ENCODE data around the gene ZNF487.

- TF ChIP-seq, protein P1, sequence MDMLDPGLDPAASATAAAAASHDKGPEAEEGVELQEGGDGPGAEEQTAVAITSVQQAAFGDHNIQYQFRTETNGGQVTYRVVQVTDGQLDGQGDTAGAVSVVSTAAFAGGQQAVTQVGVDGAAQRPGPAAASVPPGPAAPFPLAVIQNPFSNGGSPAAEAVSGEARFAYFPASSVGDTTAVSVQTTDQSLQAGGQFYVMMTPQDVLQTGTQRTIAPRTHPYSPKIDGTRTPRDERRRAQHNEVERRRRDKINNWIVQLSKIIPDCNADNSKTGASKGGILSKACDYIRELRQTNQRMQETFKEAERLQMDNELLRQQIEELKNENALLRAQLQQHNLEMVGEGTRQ (IDR thresholded peaks at IDR 0.05; ENCODE audit: borderline replicate concordance, low read depth, low read length): no peak
- no peak for TF ChIP-seq POLR2A (IDR thresholded peaks at IDR 0.05; ENCODE audit: low read depth, low read length)
- TF ChIP-seq, protein P2, sequence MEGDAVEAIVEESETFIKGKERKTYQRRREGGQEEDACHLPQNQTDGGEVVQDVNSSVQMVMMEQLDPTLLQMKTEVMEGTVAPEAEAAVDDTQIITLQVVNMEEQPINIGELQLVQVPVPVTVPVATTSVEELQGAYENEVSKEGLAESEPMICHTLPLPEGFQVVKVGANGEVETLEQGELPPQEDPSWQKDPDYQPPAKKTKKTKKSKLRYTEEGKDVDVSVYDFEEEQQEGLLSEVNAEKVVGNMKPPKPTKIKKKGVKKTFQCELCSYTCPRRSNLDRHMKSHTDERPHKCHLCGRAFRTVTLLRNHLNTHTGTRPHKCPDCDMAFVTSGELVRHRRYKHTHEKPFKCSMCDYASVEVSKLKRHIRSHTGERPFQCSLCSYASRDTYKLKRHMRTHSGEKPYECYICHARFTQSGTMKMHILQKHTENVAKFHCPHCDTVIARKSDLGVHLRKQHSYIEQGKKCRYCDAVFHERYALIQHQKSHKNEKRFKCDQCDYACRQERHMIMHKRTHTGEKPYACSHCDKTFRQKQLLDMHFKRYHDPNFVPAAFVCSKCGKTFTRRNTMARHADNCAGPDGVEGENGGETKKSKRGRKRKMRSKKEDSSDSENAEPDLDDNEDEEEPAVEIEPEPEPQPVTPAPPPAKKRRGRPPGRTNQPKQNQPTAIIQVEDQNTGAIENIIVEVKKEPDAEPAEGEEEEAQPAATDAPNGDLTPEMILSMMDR (IDR thresholded peaks at IDR 0.05 in 2 of 3, conservative IDR thresholded peaks at IDR 0.05 in 1 of 3; ENCODE audit: control insufficient read depth in 2 of 3, extremely low read depth in 1 of 3, insufficient read depth in 1 of 3, low read depth in 3 of 3, low read length in 3 of 3): no peak
- TF ChIP-seq STAT1 (conservative IDR thresholded peaks at IDR 0.05): no peak
- TF ChIP-seq POLR2AphosphoS2 (IDR thresholded peaks at IDR 0.05; ENCODE audit: low read depth, low read length): no peak
- no peak for TF ChIP-seq NR2C1 (IDR thresholded peaks at IDR 0.05)
- no peak for TF ChIP-seq SUZ12 (IDR thresholded peaks at IDR 0.05; ENCODE audit: unreplicated experiment)
- no peak for TF ChIP-seq BACH1 (IDR thresholded peaks at IDR 0.05; ENCODE audit: borderline replicate concordance)
- TF ChIP-seq, protein P3, sequence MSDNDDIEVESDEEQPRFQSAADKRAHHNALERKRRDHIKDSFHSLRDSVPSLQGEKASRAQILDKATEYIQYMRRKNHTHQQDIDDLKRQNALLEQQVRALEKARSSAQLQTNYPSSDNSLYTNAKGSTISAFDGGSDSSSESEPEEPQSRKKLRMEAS (IDR thresholded peaks at IDR 0.05; ENCODE audit: low read depth, low read length): no peak
- no peak for TF ChIP-seq JUND (IDR thresholded peaks at IDR 0.05; ENCODE audit: low read depth, low read length)
- TF ChIP-seq, protein P4, sequence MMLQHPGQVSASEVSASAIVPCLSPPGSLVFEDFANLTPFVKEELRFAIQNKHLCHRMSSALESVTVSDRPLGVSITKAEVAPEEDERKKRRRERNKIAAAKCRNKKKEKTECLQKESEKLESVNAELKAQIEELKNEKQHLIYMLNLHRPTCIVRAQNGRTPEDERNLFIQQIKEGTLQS (IDR thresholded peaks at IDR 0.05; ENCODE audit: borderline replicate concordance, extremely low read depth, low read depth, low read length): no peak
These were observed 66.0 kb downstream of the ZNF487 start for GRCh38 chr10:43502931-43503330.

Data from GM12878 (cell line).